Stimulated activated CD4-positive, alpha-beta T cell treated with anti-CD3 and anti-CD28 coated beads, Interleukin-4, amount 100 ng/mL, for 24 hours (primary cell): ENCODE data around the gene IPO13.

Experiments
- DNase-seq: peaks from one replicate; pipeline ENCODE4 v3.0.0-alpha.2; 2020

The IPO13 gene

GRCh38 chr1:43931711-43932660, 14.8 kb upstream of the IPO13 start:
- DNase-seq, result no peak

- DNase-seq, result no peak
These were observed 13.9 kb upstream of the IPO13 start for GRCh38 chr1:43932786-43933385.

GRCh38 chr1:43933386-43934100, 13.2 kb upstream of the IPO13 start, which contains the start of gene ARTN:
TSS of gene ARTN (plus strand) at chr1:43933801. CDS start at chr1:43935657, 1,856 bp downstream.
- DNase-seq, result no peak

- peak; percentile 53 for DNase-seq
These were observed 12.4 kb upstream of the IPO13 start for GRCh38 chr1:43934101-43934985.

- DNase-seq, result no peak
These were observed 11.8 kb upstream of the IPO13 start for GRCh38 chr1:43934986-43935324.

GRCh38 chr1:43935711-43936427, 10.9 kb upstream of the IPO13 start:
- DNase-seq, result no peak

GRCh38 chr1:43936431-43937151, 10.2 kb upstream of the IPO13 start:
- no peak for DNase-seq

GRCh38 chr1:43937179-43937865, 9.4 kb upstream of the IPO13 start:
- no peak for DNase-seq

GRCh38 chr1:43938383-43938782, 8.4 kb upstream of the IPO13 start:
- no peak for DNase-seq

GRCh38 chr1:43938892-43939587, 7.7 kb upstream of the IPO13 start:
- DNase-seq, result no peak

GRCh38 chr1:43942411-43942810, 4.3 kb upstream of the IPO13 start:
- DNase-seq, result no peak

- DNase-seq, result no peak
These were observed 1.9 kb upstream of the IPO13 start for GRCh38 chr1:43944860-43945259.

GRCh38 chr1:43945674-43946235, 995 bp upstream of the IPO13 start:
- DNase-seq, result no peak

- no peak for DNase-seq
These were observed 517 bp downstream of the IPO13 start for GRCh38 chr1:43947061-43947873.

- no peak for DNase-seq
These were observed 1.2 kb downstream of the IPO13 start for GRCh38 chr1:43947874-43948437.

- DNase-seq, result no peak
These were observed 2.9 kb downstream of the IPO13 start for GRCh38 chr1:43949678-43950077.

GRCh38 chr1:43951021-43951985, 4.6 kb downstream of the IPO13 start:
- DNase-seq, result no peak
